HepG2 (cell line): Measurements from ENCODE around the gene PTPRCAP. TPM values are rescaled to one million over a fixed set of nuclear protein-coding genes. Genes with fewer than 3 reads are reported as not detected.

Experiments
- BCL6 ChIP-seq: IDR thresholded peaks from 2 replicates; pipeline ENCODE4 v1.6.1; 2016; ENCODE audit warnings: missing genetic modification reagents, missing compliant biosample characterization
- DMAP1 ChIP-seq: IDR thresholded peaks from 2 replicates; pipeline ENCODE4 v1.6.1; 2016
- NCOR1 ChIP-seq: fragments of 200-600 bp; sonication (generic); IDR thresholded peaks from 2 replicates; pipeline ENCODE4 v1.7.0; 2017; ENCODE audit warnings: antibody characterized with exemption, low read length, borderline replicate concordance
- PAXIP1 ChIP-seq: sonication (generic); formaldehyde crosslinking; conservative IDR thresholded peaks from 2 replicates; pipeline ENCODE4 v1.4.0; 2020; ENCODE audit warnings: mild to moderate bottlenecking, missing genetic modification reagents, moderate library complexity
- SIX1 ChIP-seq: sonication (generic); formaldehyde crosslinking; IDR thresholded peaks from 2 replicates; pipeline ENCODE4 v1.4.0; 2020; ENCODE audit warnings: missing genetic modification reagents, borderline replicate concordance
- TGIF2 ChIP-seq: IDR thresholded peaks from 2 replicates; pipeline ENCODE4 v1.6.1; 2016; ENCODE audit warnings: control low read depth, missing compliant biosample characterization
- ZBTB7A ChIP-seq: sonication (generic); formaldehyde crosslinking; IDR thresholded peaks from 2 replicates; pipeline ENCODE4 v1.8.0; 2022; ENCODE audit warnings: mild to moderate bottlenecking, missing genetic modification reagents
- ZNF160 ChIP-seq: sonication (generic); formaldehyde crosslinking; IDR thresholded peaks from 2 replicates; pipeline ENCODE4 v1.8.0; 2022; ENCODE audit warnings: mild to moderate bottlenecking, inconsistent platforms, missing genetic modification reagents
- ZNF557 ChIP-seq: sonication (generic); formaldehyde crosslinking; IDR thresholded peaks from 2 replicates; pipeline ENCODE4 v1.4.0; 2020; ENCODE audit warnings: missing genetic modification reagents
- ZNF761 ChIP-seq: sonication (generic); formaldehyde crosslinking; conservative IDR thresholded peaks from 2 replicates; pipeline ENCODE4 v1.4.0; 2020; ENCODE audit warnings: mild to moderate bottlenecking, missing genetic modification reagents
- ZSCAN31 ChIP-seq: sonication (generic); formaldehyde crosslinking; IDR thresholded peaks from 2 replicates; pipeline ENCODE4 v1.5.0; 2020; ENCODE audit warnings: low read depth, mild to moderate bottlenecking, missing genetic modification reagents
- polyA plus RNA-seq, 8 experiments: library from polyadenylated mRNA; depleted of rRNA in 3 of 8; stranded (reverse) in 7 of 8; unstranded in 1 of 8; fragments of >200 nt; fragmentation: Illumina TruSeq in 4 of 8; extraction: Trizol in 4 of 8; gene quantifications; 2 replicates each; pipeline versions ENCODE4 v1.2.1 to v1.2.3, GENCODE V29; 2011 to 2016; ENCODE audit warnings: low read depth in 4 of 8, missing spikeins in 1 of 8, mixed read lengths in 1 of 8; ENCODE audit not compliant: insufficient read depth in 1 of 8
- total RNA-seq, 5 experiments: library from RNA; depleted of rRNA; stranded (reverse); fragments of >200 nt; fragmentation: Illumina TruSeq; extraction: Trizol; gene quantifications; 2 replicates each; pipeline ENCODE4 v1.2.3, GENCODE V29; 2016; ENCODE audit warnings: low read depth in 1 of 5
- TF ChIP-seq, protein P1 (sequence below), 2 experiments: fragments of 450-650 bp in 1 of 2; sonication (generic) in 1 of 2; formaldehyde crosslinking in 1 of 2; IDR thresholded peaks; 2 replicates each; pipeline versions ENCODE4 v1.6.1 to v1.8.0; 2016 to 2022; ENCODE audit warnings: antibody characterized with exemption in 1 of 2, mild to moderate bottlenecking in 1 of 2, missing genetic modification reagents in 1 of 2

Gene PTPRCAP
- total and polyA plus RNA-seq, 2 of the 13 experiments (the other 11 are each of a cell fraction or from before 2014, with no cell fraction given), result 0.60 to 0.70 TPM

- TF ChIP-seq ZBTB7A (CRISPR knock-in tag), result 0 out of 2 replicates have a peak, but pooled peaks have one; percentile 2
- TF ChIP-seq TGIF2 (CRISPR knock-in tag), result 0 out of 2 replicates have a peak, but pooled peaks have one; percentile 3
- no peak for TF ChIP-seq NCOR1
- peak; percentile 4; the same call in 1 of the 2 replicates for TF ChIP-seq PAXIP1
- TF ChIP-seq DMAP1, result no peak
- 0 out of 2 replicates have a peak, but pooled peaks have one; percentile 8 for TF ChIP-seq ZNF557 (CRISPR knock-in tag)
- TF ChIP-seq, protein P1, sequence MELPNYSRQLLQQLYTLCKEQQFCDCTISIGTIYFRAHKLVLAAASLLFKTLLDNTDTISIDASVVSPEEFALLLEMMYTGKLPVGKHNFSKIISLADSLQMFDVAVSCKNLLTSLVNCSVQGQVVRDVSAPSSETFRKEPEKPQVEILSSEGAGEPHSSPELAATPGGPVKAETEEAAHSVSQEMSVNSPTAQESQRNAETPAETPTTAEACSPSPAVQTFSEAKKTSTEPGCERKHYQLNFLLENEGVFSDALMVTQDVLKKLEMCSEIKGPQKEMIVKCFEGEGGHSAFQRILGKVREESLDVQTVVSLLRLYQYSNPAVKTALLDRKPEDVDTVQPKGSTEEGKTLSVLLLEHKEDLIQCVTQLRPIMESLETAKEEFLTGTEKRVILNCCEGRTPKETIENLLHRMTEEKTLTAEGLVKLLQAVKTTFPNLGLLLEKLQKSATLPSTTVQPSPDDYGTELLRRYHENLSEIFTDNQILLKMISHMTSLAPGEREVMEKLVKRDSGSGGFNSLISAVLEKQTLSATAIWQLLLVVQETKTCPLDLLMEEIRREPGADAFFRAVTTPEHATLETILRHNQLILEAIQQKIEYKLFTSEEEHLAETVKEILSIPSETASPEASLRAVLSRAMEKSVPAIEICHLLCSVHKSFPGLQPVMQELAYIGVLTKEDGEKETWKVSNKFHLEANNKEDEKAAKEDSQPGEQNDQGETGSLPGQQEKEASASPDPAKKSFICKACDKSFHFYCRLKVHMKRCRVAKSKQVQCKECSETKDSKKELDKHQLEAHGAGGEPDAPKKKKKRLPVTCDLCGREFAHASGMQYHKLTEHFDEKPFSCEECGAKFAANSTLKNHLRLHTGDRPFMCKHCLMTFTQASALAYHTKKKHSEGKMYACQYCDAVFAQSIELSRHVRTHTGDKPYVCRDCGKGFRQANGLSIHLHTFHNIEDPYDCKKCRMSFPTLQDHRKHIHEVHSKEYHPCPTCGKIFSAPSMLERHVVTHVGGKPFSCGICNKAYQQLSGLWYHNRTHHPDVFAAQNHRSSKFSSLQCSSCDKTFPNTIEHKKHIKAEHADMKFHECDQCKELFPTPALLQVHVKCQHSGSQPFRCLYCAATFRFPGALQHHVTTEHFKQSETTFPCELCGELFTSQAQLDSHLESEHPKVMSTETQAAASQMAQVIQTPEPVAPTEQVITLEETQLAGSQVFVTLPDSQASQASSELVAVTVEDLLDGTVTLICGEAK (IDR thresholded peaks at IDR 0.05), result no peak
- TF ChIP-seq, protein P1 (CRISPR knock-in tag; IDR thresholded peaks at IDR 0.05), result 0 out of 2 replicates have a peak, but pooled peaks have one; percentile 18
- no peak for TF ChIP-seq SIX1
- TF ChIP-seq ZSCAN31 (CRISPR knock-in tag), result 0 out of 2 replicates have a peak, but pooled peaks have one; percentile 44
- TF ChIP-seq ZNF160, result 0 out of 2 replicates have a peak, but pooled peaks have one; percentile 25
- 0 out of 2 replicates have a peak, but pooled peaks have one; percentile 6 for TF ChIP-seq BCL6 (CRISPR knock-in tag)
- TF ChIP-seq ZNF761 (CRISPR knock-in tag), result 0 out of 2 replicates have a peak, but pooled peaks have one; percentile 12
Observed at GRCh38 chr11:67469508-67469811, 32.0 kb upstream of the PTPRCAP start (continued).
